HuH-7.5 (cell line): ENCODE measurements around the gene SLC66A1.

ENCODE experiments used
- DNase-seq: peaks from one replicate; pipeline ENCODE4 v3.0.0; 2011; ENCODE audit warnings: low spot score

SLC66A1 gene

GRCh38 chr1:19363536-19364152, 51.5 kb downstream of the SLC66A1 start:
- DNase-seq = no peak

GRCh38 chr1:19365721-19366120, 53.6 kb downstream of the SLC66A1 start:
- no peak for DNase-seq

DNA sequence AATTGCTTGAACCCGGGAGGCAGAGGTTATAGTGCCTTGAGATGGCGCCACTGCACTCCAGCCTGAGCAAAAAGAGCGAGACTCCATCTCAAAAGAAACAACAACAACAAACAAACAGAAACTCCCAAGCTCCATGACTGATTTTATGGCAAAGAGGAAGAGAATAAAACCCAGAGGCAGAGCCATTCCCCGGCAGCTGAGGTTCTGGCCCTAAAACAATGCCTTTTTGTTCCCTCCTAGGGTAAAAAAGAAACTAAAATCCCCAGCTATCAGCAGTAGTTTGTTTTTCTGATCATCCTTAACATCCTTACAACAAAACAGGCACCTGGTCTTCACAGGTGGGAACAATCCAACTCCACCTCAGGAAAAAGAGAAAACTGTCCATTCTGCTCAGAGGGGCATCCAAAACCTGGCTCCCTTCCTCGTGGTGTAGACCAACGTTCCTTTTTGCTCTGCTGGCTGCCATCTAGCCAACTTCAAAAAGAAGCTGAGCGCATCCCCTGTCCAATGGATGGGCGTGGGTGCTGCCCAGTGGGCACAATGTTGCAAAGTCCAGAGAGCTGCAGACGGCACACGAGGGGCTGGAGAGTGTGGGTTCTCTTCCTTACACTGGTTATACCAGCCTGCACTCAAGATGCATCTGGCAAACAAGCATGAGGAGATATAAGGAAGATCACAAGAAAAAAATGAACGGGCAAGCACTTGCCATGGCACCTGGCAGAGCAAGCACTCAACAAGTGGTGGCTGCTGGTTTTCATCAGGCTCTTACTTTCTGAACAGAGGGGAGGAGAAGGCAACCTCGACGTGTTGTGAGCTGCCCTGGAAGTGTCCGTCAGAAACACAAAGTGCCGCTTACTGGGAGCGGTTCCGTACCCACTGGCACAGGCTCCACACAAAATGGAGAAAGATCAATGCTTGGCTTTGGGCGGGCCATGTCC, 54.7 kb downstream of the SLC66A1 start:
- DNase-seq = no peak

DNA sequence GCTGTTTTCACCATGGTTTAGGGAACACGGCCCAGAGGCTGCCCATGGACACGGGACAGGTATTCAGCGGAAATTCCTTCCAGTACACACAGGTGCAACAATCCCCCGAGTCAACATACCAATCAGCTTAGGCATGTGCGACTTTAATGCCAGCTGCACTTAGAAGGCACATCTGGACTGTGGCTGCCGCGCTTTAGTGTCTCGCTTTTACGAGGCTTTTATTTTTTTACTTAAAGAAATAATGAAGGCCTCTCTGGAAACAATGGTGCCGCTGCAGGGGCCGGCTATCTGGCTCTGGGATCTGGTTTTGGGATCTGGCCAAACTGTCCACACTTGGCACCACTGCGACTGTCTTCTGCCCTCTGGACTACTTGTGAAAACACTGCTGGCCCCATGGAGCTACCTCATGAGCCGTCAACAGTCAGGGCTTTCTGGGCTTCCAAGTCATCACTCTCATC, 55.5 kb downstream of the SLC66A1 start:
- no peak for DNase-seq

- DNase-seq = no peak
Measured at GRCh38 chr1:19368050-19368449, 55.9 kb downstream of the SLC66A1 start.

- DNase-seq = no peak
Measured at GRCh38 chr1:19368964-19369363, 56.8 kb downstream of the SLC66A1 start.

GRCh38 chr1:19369396-19370090, 57.4 kb downstream of the SLC66A1 start:
- no peak for DNase-seq

DNA sequence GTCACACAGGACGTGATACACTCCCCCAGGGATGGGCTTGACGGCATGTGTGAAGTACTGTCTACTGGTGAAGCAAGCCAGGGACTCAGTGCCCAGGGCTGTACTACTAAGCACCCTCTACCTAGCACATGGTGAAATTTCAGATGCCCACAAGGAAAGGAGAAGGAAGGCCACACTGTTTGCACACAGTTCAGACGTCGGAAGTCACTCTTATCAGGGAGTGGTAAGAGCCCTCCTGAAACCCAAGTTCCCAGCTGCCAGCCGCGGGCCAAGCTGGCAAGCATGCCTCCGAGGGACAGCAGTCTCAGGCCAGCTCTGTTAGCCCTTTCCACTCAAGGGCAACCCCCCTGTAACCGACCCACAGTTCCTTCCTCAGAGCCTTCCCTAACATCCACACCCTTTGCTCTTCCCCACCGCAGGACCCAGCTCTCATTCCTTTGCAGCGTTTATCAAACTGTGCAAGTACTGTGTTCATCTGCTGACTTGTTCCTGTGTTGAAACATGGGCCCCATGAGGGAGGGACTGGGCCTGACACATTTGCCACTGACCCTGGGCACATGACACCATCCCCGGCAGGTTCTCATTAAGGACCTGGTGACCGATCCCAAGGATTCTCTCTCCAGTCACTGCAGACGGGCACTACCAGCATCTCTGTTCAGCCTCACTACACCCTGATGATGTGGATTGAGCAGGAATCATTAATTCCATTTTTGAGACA, 58.5 kb downstream of the SLC66A1 start:
- DNase-seq = no peak

- DNase-seq = no peak
Measured at GRCh38 chr1:19371226-19372135, 59.4 kb downstream of the SLC66A1 start.

DNA sequence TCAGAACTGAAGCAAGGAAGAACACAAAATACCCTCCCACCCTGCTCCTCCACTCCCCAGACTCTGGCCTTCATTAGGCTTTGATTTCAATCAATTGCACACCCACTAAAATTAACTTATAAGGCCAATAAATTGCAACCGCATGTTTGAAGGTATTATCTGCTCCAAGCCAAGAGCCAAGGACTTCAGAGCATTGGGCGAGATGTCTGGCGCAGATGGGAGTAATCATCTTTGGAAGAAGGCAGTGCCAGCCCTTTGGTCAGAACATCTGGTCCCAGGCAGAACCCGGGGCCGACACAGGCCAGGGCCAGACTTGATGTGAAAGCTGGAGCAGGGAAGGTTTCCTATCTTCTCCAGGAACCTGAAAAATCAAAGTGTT, 60.0 kb downstream of the SLC66A1 start:
- no peak for DNase-seq

GRCh38 chr1:19372602-19373001, 60.5 kb downstream of the SLC66A1 start:
- DNase-seq = no peak

DNA sequence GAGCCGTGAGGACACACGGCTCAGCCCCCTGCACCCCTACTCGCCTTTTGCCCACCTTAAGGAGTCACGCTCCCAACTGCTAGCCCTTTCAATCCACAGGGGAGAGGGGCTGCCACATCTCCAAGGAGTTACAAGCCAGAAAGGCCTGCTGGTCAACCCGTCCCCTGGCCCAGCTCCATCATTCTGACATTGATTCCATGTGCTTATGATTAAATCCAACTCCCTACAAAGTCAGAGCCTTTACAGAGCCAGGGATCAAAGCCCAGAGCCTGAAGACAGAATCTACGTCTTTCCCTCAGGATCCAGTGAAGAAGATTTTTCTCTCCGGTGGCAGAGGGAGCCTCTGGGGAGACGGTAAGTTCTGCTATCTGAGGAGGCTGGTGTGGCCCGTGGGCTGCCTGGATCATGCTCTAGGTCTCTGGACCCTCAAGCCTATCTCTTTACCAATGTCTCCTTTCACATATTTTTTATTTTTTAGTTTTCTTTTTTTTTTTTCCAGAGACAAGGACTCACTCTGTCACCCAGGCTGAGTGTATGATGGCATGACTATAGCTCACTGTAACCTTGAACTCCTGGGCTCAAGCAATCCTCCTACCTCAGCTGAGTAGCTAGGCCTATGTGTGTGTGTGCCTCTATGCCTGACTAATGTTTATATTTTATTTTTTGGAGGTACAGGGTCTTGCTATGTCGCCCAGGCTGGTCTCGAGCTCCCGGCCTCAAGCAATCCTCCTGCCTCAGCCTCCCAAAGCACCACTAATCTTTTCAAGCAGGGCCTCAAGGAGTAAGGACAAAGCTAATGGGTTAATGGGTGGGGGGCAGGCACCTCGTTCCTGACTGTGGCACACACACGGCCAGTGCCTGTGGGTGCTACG, 61.3 kb downstream of the SLC66A1 start:
- DNase-seq = no peak

GRCh38 chr1:19374083-19374801, 62.1 kb downstream of the SLC66A1 start:
- DNase-seq = no peak

DNA sequence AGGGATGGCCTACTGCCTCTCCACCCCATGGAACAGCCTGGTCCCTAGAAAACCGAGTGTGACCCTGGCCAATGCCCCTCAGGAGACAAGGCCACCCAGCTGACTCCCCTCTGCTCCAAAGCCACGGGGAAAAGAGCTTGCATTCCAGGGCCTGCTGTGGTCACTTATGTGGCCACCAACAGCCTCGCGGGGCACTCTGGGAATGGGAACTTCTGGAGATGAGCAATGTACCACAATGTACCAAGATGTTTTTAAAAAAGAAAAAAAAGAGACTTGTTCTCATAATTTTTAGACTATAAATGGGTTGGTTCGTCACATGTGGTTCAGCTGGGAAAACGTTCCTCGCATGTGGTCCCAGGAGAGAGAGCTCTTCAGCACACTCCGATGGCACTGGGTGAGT, 62.8 kb downstream of the SLC66A1 start:
- DNase-seq = no peak

DNA sequence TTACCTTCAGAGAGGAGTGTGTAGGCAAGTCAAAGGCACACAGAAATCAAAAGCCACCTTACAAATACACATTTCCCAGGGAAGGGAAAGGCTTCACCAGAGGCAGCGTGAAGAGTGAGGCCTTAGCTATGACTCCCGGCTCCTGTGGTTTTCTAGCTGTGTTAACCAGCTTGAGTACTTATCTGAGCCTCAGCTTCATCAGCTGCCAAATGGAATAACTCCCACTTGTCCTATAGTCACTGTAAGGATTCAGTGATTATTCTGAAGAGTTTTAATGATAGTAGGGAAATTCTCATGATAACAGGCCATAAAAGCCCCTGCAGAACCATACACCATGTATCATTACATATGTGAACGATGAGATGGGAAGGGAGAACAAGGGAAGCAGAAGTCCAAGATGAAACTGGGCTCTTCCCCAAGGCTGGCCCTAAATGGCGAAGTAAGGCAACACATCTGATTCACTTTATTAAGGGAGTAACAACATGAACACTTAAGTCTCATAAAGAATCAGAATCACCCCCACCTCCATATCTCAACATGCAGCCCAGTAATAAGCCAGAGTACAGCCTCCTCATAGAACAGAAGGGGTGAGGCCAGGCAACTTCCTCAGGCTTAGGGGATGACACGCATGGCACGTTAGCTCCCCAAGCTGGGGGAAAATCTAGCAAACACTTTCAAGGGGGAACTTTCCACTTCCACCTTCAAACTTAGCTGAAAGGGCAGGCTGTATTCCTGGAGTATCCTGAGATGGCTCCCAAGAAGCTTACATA, 63.7 kb downstream of the SLC66A1 start:
- DNase-seq = no peak

DNA sequence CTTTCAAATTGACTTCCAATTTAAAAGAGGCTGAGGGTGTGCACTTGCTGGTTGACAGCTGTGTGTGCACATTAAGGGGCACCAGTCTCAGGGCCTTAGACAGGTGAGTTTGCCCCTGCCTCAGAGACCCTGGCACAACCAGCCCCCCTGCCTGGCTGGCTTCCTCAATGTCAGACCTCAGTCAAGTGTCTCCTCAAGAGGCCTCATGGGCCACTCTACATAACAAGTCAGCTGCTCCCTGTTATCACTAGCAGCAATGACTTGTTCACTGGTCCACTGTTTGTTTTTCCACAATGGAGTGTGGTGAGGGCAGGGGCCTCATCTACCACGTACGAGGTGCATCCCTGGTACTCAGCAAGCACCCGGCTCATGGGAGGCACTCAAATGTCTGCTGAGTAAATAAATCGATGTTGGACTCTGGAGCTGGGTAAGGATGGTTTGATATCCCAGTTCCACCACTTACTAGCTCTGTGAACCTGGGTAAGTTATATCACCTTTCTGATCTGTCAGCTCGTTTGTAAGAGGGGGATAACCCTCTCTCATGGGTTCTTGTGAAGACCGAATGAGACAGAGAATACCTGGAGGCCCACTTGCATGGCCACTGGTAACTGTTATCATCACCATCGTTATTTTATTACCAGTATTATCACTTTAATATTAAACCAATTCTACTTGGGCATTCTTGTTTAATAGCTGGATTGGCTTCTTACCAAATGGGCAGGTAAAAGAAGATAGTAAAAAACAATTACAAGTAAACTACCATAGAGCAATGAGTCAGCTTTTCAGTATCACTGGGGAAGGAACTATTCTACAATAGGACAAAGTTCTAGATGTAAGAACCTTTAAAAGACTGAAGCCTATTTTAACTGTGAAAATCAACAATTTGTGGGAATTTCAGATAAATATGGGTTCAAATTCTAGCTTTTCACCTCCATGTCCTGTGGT, 64.6 kb downstream of the SLC66A1 start:
- DNase-seq = no peak
